Activated CD8-positive, alpha-beta memory T cell treated with anti-CD3 and anti-CD28 coated beads, Interleukin-2, amount 50 U/mL, for 48 hours (primary cell): Measurements from ENCODE around the gene OSTF1.

Source experiments
- DNase-seq: peaks from one replicate; pipeline ENCODE4 v3.0.0-alpha.2; 2020

OSTF1 gene

DNA sequence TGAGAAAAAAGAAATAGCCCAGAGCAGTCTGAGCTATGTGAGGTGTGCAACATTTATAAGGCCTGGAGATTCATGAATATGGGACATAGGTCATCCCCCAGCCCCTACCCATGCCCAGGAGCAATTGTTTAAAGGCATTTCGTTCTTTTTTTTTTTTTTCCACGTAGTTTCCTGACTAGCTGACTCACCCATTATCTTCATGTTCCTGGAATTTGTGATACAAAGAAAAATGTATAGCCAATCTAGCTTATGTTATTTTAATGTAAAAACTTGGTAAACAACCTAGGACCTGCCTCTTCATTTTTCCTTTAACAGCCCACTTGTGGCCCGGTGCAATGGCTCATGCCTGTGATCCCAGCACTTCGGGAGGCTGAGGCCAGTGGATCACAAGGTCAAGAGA is 81.3 kb downstream of the OSTF1 start:
- no peak for DNase-seq

DNA sequence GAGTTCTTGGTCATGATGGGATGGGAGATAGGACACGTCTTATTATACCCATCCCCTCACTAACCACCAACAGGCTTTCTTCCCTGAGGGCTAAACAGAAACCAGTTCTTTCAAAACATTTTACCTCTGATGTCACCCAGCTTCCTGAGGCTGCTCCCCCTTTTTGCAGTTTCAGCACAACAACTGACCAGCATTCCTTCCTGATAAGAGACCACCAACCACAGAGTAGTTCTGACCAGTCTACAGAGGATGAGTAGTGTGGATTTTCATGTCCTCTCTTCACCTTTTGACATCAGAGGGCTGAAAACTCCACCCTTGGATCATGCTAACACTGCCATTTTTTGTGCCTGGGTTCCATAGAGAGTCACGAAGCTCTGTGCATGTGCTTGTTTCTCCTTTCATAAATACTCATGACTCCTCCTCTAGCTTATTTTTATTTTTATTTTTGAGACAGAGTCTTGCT is 82.6 kb downstream of the OSTF1 start:
- no peak for DNase-seq

DNA sequence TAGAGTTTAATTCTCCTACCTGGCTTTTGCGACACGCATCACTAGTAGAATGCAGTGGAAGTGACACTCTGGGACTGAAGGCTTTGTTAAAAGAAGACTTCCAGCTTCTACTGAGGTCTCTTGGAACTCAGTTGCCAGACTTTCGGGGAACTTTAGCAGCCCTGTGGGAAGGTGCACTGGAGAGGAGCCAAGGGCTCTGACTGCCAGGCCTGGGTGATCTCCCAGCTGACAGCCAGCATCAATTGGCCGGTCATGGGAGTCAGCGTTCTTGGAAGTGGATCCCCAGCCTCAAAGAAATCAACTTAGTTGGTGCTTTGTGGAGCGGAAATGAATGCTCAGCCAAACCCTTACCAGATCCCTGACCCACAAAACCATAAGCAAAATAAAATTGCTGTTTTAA is 87.1 kb downstream of the OSTF1 start:
- no peak for DNase-seq

DNA sequence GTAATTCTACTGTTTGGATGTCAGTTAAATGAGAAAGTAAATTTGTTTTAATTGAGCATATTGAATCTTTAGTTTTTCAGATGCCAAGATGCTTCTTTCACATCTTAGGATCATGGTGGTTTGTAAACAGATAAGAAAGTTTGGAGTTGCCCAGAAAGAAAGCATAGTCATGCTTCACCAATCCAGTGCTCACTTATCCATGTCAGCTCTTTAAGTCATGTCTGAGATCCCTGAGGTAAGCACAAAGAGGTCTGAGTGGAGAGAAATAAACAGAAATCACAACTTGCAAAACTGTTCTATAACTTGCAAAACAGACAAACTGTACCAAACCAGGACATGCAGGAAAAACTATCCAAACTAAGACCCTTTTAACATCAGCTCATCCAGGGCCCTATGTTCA is 87.7 kb downstream of the OSTF1 start:
- DNase-seq, result no peak

DNA sequence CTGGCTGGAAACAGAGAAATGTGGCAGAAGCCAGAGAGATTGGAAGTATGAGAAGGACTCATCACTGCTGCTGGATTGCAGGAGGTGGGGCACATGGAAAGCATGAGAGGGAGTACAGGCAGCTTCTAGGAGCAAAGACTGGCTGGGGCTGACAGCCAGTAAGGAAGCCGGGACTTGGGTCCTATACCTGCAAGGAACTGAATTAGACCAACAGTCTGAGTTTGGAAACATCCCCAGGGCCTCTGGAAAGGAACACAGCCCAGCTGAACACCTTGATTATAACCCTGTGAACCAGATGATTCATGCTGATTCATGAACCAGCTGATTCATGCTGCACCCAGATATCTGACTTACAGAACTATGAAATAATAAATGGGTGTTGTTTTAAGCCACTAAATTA is 93.4 kb downstream of the OSTF1 start:
- no peak for DNase-seq

DNA sequence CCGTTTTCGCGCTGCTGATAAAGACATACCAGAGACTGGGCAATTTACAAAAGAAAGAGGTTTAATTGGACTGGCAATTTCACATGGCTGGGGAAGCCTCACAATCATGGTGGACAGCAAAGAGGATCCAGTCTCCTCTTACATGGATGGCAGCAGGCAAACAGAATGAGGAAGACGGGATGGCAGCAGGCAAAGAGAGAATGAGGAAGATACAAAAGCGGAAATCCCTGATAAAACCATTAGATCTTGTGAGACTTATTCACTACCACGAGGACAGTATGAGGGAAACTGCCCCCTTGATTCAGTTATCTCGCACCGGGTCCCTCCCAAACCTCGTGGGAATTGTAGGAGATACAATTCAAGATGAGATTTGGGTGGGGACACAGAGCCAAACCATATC is 95.0 kb downstream of the OSTF1 start:
- DNase-seq, result no peak

DNA sequence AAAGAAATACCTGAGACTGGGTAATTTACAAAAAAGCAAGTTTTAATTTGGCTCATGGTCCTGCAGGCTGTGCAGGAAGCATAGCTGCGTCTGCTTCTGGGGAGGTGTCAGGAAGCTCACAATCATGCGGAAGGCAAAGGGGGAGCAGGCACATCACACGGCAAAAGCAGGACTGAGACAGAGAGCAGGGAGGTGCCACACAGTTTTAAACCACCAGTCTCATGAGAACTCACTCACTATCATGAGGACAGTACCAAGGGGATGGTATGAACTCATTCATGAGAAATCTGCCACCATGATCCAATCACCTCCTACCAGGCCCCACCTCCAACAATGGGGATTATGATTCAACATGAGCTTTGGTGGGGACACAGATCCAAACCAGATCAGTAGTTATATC is 96.2 kb downstream of the OSTF1 start:
- no peak for DNase-seq

DNA sequence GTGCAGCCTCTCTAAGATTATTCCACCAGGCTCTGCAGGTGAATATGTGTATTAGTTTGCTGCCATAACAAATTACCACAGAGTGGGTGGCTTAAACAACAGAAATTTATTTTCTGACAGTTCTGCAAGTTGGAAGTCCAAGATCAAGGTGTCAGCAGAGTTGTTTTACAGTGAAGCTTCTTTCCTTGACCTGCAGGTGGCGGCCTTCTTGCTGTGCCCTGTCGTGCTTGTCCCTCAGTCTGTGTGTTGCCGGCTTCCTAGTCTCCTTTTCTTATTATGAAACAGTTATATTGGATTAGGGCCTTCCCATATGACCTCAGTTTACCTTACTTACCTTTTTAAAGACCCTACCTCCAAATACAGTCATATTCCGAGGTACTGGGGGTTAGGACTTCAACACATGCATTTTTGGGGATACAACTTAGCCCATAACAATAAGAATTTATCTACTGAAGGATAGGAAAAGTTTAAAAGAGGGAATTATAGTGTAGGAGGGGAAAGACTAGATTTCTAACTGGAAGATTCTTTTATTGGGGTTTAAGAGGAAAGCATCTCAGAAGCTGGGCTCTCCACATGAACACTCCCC is 97.4 kb downstream of the OSTF1 start:
- peak; percentile 63 for DNase-seq

DNA sequence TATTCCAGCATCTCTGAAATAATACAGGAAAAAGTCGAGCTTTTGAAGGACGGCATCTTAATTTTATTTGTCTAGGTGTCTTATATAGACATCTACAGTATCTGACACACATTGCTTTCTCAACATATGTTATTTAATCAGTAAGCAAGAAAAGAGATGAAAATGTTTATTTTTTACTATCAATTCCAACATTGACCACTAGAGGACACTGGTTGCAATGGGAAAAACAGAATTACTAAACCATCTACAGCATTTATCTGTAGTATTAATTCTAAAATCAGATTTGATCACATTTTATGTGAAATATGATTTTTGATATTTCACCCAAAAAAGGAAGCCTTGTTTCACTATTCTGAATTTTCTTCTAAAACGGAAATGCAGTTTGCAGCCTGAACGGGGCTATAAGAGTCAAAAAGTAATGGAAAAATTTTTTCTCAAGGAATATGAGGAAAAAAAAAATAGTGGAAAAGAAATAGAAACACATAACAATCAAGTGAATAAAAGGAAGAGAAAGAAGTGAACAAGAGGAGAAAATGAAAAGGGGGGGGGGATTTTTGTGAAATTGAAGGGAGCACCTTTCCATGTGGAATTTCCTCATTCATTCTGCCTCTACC is 98.6 kb downstream of the OSTF1 start:
- no peak for DNase-seq

DNA sequence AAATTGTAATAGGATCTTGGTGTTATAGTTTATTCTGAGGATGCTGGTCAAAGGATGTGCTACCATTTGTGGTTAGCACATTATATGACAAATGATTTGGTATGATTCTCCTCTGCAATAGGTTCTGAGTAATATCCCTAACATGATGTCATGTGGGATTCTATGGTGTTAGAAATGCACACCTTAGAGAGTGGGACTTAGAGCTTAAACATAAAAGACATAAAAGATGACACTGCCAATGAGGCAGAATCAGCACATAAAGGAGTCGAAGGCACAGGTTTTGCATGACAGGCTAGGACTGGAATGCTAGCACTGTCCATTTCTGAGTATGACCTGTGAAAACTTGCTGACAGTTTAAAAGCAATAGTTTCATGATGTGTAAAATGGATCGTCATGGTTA is 100.4 kb downstream of the OSTF1 start:
- no peak for DNase-seq

DNA sequence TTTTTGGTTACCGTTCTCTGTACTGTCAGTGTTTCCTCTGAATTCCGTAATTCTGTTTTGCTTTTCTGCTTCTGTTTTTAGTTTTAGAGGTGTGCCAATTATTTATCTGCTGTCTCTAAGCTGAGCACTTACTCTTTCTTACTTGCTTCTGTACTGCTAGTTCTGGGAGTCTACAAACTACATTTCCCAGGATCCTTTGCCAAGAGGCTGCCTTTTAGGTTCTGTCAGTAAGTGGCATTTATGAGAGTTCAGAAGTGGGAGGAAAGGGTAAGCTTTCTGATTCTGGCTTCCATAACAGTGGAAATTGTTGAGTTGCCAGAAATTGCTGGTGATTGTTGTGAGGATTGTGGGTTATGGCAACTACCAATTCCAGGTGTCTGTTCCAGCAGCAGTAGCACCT is 102.4 kb downstream of the OSTF1 start:
- DNase-seq, result no peak
